Spleen (tissue), 11 donors: ENCODE measurements around the gene TIMM29. TPM values are rescaled to one million over a fixed set of nuclear protein-coding genes. Genes with fewer than 3 reads are reported as not detected.

Experiments used
- DNase-seq: peaks from one replicate; pipeline ENCODE4 v3.0.0-alpha.2; 2020
- H3K27ac ChIP-seq, 8 donors: fragments of 200-600 bp; sonication (generic) in 7 of 8; 1 replicate in 4 of 8; 2 replicates in 4 of 8; pipeline versions ENCODE4 v1.5.0 to v1.8.0; 2016 to 2021; ENCODE audit warnings: inconsistent platforms in 4 of 8, mild to moderate bottlenecking in 4 of 8, moderate library complexity in 1 of 8
- H3K27me3 ChIP-seq, 7 donors: fragments of 200-600 bp; sonication (generic) in 6 of 7; replicated peaks in 1 of 7; 1 replicate in 4 of 7; 2 replicates in 3 of 7; pipeline versions ENCODE4 v1.5.0 to v1.8.0; 2016 to 2021; ENCODE audit warnings: inconsistent platforms in 3 of 7, mild to moderate bottlenecking in 1 of 7
- H3K36me3 ChIP-seq, 6 donors: fragments of 200-600 bp; sonication (generic) in 5 of 6; 1 replicate in 4 of 6; 2 replicates in 2 of 6; pipeline versions ENCODE4 v1.5.0 to v1.8.0; 2016 to 2021; ENCODE audit warnings: inconsistent platforms in 2 of 6
- H3K4me1 ChIP-seq, 6 donors: fragments of 200-600 bp; sonication (generic) in 5 of 6; 1 replicate in 3 of 6; 2 replicates in 3 of 6; pipeline versions ENCODE4 v1.5.0 to v1.8.0; 2016 to 2021; ENCODE audit warnings: inconsistent platforms in 3 of 6
- H3K4me3 ChIP-seq, 8 donors: fragments of 200-600 bp; sonication (generic) in 7 of 8; 1 replicate in 4 of 8; 2 replicates in 4 of 8; pipeline versions ENCODE4 v1.5.0 to v1.8.0; 2016 to 2021; ENCODE audit warnings: inconsistent platforms in 4 of 8, mild to moderate bottlenecking in 4 of 8, moderate library complexity in 2 of 8
- H3K9me3 ChIP-seq, 8 donors: fragments of 200-600 bp; sonication (generic) in 7 of 8; 1 replicate in 4 of 8; 2 replicates in 4 of 8; pipeline versions ENCODE4 v1.5.0 to v1.8.0; 2016 to 2021; ENCODE audit warnings: inconsistent platforms in 4 of 8
- POLR2A ChIP-seq, 3 donors: fragments of 450-650 bp; IDR thresholded peaks; one replicate each; pipeline ENCODE4 v1.5.1; 2017; ENCODE audit warnings: antibody characterized with exemption in 3 of 3, mild to moderate bottlenecking in 1 of 3
- POLR2AphosphoS5 ChIP-seq, 3 donors: sonication (generic); formaldehyde crosslinking; IDR thresholded peaks; one replicate each; pipeline ENCODE4 v1.5.1; 2017; ENCODE audit warnings: antibody characterized with exemption in 3 of 3
- WGBS, 5 donors: extraction: QIAGEN DNeasy Blood & Tissue Kit in 3 of 5; methylation state at CpG; one replicate each; pipeline versions ENCODE4 v1.1.5 to v1.1.7; 2013 to 2018; 5-methylcytosine and 5-hydroxymethylcytosine counted together
- intact Hi-C: fragments of 100-400 bp; cut with DNase I; formaldehyde crosslinking; loops from one replicate; pipeline ENCODE4 v1.15.0; 2023; ENCODE audit warnings: low total_unique reads
- polyA plus RNA-seq, 3 donors: library from polyadenylated mRNA; stranded (reverse); fragments of 200-250 nt; gene quantifications; one replicate each; pipeline ENCODE4 v1.2.1, GENCODE V29; 2013
- total RNA-seq, 7 donors: library from RNA; depleted of rRNA in 3 of 7; stranded (reverse); fragments of >200 nt in 3 of 7; fragmentation: NEBNext Ultra II Directional in 4 of 7; extraction: Animal tissue kit (Norgen Biotek cat#: 25700) in 4 of 7; gene quantifications; one replicate each; pipeline versions ENCODE4 v1.1.0 to v1.2.1, GENCODE V29; 2016 to 2021
- TF ChIP-seq, protein P1 (sequence below), 11 experiments: fragments of 200-600 bp in 7 of 11; fragments of 450-650 bp in 4 of 11; sonication (generic) in 4 of 11; IDR thresholded peaks in 8 of 11; conservative IDR thresholded peaks in 3 of 11; 1 replicate in 7 of 11; 2 replicates in 4 of 11; pipeline versions ENCODE4 v1.4.0 to v1.8.0; 2016 to 2021; ENCODE audit warnings: antibody characterized with exemption in 11 of 11, inconsistent platforms in 4 of 11, mild to moderate bottlenecking in 1 of 11
- donor health status: healthy with polysubstance abuse.
- donor health status: DM: no; HTN: no; CAD: no; lungs with moderate emphysema.
- donor health status: DM: no; HTN: no; CAD: no.
- donor health status: Bipolar disorder and iron deficiency.
- donor health status: healthy.
- donor health status: DM: no; HTN: no; CAD: no.
- donor health status: DM: yes; HTN: yes; CAD: no.

The TIMM29 gene
- total and polyA plus RNA-seq, 10 donors: 6.8 to 24.3 (median 19.6) TPM

- no peak for DNase-seq
- Histone ChIP-seq H3K4me1 (peaks cover 21 to 76% (median 51%) of the 10 kb centered on the region in 6 donors), H3K4me3 (peak overlapping the region in 1 of 8 donors; percentile 92), H3K27ac (peak overlapping the region in 5 of 8 donors; percentile 20 to 97 (median 94)), H3K27me3 (no peaks in the 10 kb centered on the region), H3K36me3 (no peaks in the 10 kb centered on the region), H3K9me3 (no peaks in the 10 kb centered on the region)
- TF ChIP-seq POLR2A (IDR thresholded peaks at IDR 0.05) (no peak), POLR2AphosphoS5 (IDR thresholded peaks at IDR 0.05) (no peak)
- TF ChIP-seq, protein P1, sequence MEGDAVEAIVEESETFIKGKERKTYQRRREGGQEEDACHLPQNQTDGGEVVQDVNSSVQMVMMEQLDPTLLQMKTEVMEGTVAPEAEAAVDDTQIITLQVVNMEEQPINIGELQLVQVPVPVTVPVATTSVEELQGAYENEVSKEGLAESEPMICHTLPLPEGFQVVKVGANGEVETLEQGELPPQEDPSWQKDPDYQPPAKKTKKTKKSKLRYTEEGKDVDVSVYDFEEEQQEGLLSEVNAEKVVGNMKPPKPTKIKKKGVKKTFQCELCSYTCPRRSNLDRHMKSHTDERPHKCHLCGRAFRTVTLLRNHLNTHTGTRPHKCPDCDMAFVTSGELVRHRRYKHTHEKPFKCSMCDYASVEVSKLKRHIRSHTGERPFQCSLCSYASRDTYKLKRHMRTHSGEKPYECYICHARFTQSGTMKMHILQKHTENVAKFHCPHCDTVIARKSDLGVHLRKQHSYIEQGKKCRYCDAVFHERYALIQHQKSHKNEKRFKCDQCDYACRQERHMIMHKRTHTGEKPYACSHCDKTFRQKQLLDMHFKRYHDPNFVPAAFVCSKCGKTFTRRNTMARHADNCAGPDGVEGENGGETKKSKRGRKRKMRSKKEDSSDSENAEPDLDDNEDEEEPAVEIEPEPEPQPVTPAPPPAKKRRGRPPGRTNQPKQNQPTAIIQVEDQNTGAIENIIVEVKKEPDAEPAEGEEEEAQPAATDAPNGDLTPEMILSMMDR (IDR thresholded peaks at IDR 0.05 in 8 of 11, conservative IDR thresholded peaks at IDR 0.05 in 3 of 11): no peak
- 82 to 87% (median 84%) methylated on average over 10 of the region's 10 CpGs for WGBS, 5 donors
- intact Hi-C loops: no loop called here
Measured at GRCh38 chr19:10962863-10963262, 34.3 kb downstream of the TIMM29 start.

DNA sequence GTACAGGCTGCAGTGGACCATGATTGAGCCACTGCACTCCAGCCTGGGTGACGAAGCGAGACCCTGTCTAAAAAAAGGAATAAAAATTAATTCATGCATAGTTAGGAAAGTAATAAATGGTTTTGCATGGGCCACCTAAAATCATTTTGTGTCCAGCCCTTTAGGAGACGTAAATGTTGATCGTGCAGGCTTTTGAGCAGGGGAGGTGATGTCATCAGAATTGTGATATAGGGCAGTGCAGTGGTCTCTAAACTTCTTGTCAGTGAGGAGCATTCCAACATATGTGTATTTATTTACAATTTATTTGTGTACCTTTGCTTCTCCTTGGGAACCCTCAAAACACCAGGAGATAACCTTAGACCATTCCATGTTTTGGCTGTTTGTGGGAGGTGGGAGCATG is 35.3 kb downstream of the TIMM29 start:
- no peak for DNase-seq
- Histone ChIP-seq H3K4me1 (peaks cover 27 to 86% (median 61%) of the 10 kb centered on the region in 6 donors), H3K4me3 (no peak overlapping the region), H3K27ac (peak overlapping the region in 5 of 8 donors; percentile 13 to 95 (median 50)), H3K9me3 (no peaks in the 10 kb centered on the region), H3K27me3 (no peaks in the 10 kb centered on the region), H3K36me3 (no peaks in the 10 kb centered on the region)
- intact Hi-C loops: no loop called here
- 66 to 78% (median 74%) methylated on average over 4 of the region's 4 CpGs for WGBS, 5 donors
- TF ChIP-seq POLR2AphosphoS5 (IDR thresholded peaks at IDR 0.05) (no peak), POLR2A (IDR thresholded peaks at IDR 0.05) (no peak)
- TF ChIP-seq, protein P1 (IDR thresholded peaks at IDR 0.05 in 8 of 11, conservative IDR thresholded peaks at IDR 0.05 in 3 of 11): no peak

DNA sequence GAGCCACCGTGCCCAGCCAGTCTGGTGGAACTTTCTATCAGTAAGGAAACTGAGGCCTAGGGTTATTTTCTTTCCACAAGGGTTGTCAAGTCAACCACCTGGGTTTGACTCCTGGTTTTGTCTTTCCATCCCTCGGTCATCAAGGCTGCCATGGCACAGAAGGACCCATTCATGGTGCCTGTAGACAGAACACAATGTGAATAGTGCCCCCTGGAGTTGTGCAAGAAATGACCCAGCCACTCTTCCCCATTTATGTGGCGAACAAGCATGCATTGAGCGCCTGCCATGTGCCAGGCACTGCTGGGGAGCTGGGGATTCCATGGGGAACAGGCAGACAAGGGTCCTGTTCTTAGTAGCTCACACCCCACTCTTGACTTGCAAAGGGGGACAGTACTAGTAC is 36.3 kb downstream of the TIMM29 start:
- Histone ChIP-seq H3K9me3 (no peaks in the 10 kb centered on the region), H3K27ac (peak overlapping the region in 1 of 8 donors; percentile 4), H3K36me3 (no peaks in the 10 kb centered on the region), H3K4me3 (no peak overlapping the region), H3K4me1 (peaks cover 31 to 88% (median 61%) of the 10 kb centered on the region in 6 donors), H3K27me3 (no peaks in the 10 kb centered on the region)
- TF ChIP-seq POLR2A (IDR thresholded peaks at IDR 0.05) (no peak), POLR2AphosphoS5 (IDR thresholded peaks at IDR 0.05) (no peak)
- TF ChIP-seq, protein P1 (IDR thresholded peaks at IDR 0.05 in 8 of 11, conservative IDR thresholded peaks at IDR 0.05 in 3 of 11): no peak
- 92 to 97% (median 95%) methylated on average over 4 of the region's 4 CpGs for WGBS, 5 donors
- intact Hi-C loops: no loop called here
- DNase-seq: no peak

DNA sequence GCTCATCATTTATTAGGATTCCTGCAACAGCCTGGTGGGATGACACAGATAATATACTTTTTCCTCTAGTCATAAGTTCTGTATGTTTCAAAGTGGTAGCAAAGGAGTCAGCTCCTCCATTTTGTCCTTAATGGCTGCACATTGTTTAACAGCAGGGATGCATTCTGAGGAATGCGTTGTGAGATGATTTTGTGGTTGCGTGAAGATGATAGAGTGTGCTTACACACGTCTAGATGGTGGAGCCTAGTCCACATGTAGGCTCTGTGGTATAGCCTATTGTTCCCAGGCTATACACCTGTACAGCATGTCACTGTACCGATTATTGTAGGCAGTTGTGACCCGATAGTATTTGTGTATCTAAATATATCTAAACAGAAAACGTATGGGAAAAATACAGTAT is 36.8 kb downstream of the TIMM29 start:
- H3K9me3 ChIP-seq: no peaks in the 10 kb centered on the region
- intact Hi-C loops: no loop called here
- no peak overlapping the region for H3K27ac ChIP-seq
- peaks cover 31 to 89% (median 60%) of the 10 kb centered on the region in 6 donors for H3K4me1 ChIP-seq
- no peaks in the 10 kb centered on the region for H3K36me3 ChIP-seq
- 83 to 85% (median 84%) methylated on average over 6 of the region's 6 CpGs for WGBS, 5 donors
- no peak for DNase-seq
- H3K4me3 ChIP-seq: no peak overlapping the region
- no peaks in the 10 kb centered on the region for H3K27me3 ChIP-seq
- TF ChIP-seq POLR2AphosphoS5 (IDR thresholded peaks at IDR 0.05) (no peak), POLR2A (IDR thresholded peaks at IDR 0.05) (no peak)
- TF ChIP-seq, protein P1 (IDR thresholded peaks at IDR 0.05 in 8 of 11, conservative IDR thresholded peaks at IDR 0.05 in 3 of 11): no peak
